22Rv1 (cell line): ENCODE measurements around the gene FHAD1.
"Not testable (repeated sequence)": the region's sequence is repeated elsewhere in the genome, so short reads cannot be mapped to it uniquely, and the experiment has no call there.

Experiments used
- H3K27ac ChIP-seq: fragments of 450-650 bp; 2 replicates; pipeline ENCODE4 v1.5.1; 2017
- CTCF ChIP-seq: fragments of 450-650 bp; IDR thresholded peaks from 2 replicates; pipeline ENCODE4 v1.5.1; 2017; ENCODE audit warnings: mild to moderate bottlenecking
- ZFX ChIP-seq: fragments of 450-650 bp; IDR thresholded peaks from 2 replicates; pipeline ENCODE4 v1.6.1; 2017; ENCODE audit warnings: antibody characterized with exemption, borderline replicate concordance

FHAD1 gene

GRCh38 chr1:15431571-15431948 is 184.5 kb downstream of the FHAD1 start:
- no peak overlapping the region for H3K27ac ChIP-seq
- TF ChIP-seq ZFX (no peak), CTCF (no peak)

DNA sequence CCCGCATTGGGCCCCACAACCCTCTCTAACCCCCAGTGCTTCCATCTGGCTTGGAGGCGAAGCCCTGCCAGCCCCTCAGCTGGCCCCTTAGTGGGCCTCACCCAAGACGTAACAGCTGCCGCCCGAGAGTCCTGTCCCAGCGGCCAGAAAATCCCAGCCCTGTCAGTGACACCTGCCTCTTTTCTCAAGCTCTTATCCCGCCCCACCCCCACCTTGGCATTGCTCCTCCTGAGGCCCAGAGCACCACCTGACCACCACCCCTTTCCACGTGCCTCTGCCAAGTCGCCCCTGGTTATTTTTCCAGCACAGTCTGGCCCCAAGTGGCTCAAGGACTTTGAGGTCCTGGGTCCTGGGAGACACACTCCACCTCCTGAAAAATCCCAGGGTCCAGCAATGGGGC is 185.3 kb downstream of the FHAD1 start:
- H3K27ac ChIP-seq: no peak overlapping the region
- TF ChIP-seq CTCF (no peak), ZFX (no peak)

DNA sequence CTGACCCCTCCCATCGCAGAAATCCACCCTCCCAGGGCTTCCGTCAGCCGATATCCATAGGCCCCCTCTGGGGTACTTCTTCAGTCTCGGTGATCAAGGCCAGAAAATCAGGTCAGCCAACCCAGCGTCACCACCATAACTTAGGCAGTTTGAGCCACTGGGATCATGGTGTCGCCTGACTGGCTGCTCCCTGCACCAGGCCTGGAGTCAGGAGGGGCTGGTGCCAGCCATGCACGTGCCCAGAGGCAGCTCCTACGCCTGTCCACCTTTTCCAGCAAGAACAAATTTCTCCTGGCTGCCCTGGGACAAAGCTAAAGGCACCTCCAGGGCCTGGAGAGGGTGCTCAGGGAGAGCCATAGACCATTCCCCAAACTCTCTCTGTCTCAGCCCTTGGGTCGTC is 186.4 kb downstream of the FHAD1 start:
- TF ChIP-seq ZFX: no peak
- no peak for TF ChIP-seq CTCF
- no peak overlapping the region for H3K27ac ChIP-seq

DNA sequence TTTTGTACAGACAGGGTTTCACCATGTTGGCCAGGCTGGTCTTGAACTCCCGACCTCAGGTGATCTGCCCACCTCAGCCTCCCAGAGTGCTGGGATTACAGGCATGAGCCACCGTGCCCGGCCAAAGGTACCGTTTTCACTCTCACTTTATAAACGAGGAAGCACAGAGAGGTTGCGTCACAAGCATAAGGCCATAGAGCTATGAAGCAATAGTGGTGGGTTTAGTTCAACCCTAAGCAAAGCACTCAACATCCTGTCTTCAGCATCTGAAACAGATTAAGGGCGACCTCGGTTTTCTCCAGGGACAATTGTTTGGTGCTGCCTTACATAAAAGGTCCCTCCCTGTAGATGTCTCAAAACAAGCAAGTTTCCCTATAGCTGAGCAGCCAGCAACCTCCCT is 187.7 kb downstream of the FHAD1 start:
- not testable (repeated sequence) for H3K27ac ChIP-seq

DNA sequence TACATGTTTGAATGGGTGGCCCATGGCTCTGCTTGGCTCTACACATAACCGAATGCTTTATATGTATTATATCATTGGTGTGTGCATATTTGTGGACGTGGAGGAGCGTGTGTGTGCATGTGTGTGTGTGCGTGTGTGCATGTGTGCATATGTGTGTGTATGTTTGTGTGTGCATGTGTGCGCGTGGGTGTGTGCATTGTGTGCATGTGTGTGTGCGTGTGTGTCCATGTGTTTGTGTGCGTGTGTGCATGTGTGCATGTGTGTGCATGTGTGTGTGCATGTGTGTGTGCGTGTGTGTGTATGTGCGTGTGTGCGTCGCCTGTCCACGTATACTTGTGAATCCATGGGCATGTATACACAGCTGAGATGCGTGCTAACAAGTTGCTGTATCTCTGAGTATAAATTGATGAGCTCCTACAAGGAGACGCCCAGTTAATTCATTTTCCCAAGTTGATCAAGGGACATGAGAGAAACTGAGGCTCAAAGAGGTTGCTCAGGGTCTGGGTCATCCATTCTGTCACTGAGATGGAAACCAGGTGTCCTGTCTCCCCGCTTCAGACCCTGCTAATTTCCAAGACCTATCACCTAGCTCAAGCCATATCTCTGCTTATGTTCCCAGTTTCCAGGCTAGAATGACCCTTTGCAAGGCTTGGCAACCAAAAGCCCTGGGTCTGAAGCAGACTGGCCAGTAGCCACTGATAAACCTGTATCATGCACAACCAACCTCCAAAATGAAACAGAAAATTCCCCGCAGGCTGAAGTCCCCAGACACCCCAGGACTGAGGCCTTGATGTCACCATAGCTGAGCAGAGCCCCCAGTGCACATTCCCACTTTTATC is 188.4 kb downstream of the FHAD1 start:
- no peak for TF ChIP-seq CTCF
- no peak overlapping the region for H3K27ac ChIP-seq

DNA sequence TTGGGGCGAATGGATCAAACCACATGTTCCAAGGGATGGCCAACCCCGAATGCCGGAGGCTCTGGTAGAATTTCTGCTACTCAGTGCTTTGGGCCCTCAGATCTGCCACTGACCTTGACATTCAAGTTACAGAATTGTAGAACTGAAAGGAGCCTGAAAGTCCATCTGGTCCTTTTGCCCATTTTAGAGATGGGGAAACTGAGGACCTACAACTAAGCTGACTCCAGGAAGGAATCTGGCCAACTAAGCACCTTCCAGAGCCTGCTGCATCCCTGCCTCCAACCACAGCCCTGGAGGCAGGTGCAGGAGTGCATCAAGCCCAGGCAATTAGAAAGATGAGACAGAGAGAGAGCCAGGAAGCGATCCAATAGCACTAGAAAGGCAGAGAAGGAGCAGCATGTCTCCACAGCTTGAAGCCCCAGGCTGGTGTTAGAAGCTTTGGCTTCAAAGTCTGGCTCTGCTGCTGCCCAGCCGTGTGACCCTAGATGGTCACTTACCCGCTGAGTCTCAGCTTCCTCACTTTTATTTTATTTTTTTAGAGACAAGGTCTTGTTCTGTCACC is 189.9 kb downstream of the FHAD1 start:
- H3K27ac ChIP-seq: no peak overlapping the region
- no peak for TF ChIP-seq ZFX
- TF ChIP-seq CTCF: no peak

DNA sequence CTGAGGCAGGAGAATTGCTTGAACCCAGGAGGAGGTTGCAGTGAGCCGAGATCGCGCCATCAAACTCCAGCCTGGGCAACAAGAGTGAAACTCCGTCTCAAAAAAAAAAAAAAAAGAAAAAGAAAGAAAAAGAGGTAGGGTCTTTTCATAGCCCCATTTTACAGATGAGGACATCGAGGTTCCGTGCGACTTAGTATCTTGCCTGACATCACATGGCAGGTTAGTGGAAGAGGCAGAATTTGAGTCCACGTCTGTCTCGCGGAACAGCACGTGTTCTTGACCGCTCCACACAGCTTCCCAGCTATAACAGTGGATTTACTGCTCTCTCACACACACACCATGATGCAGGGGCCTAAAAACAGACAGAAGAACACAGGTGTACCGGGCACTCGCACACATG is 192.3 kb downstream of the FHAD1 start:
- no peak overlapping the region for H3K27ac ChIP-seq
- no peak for TF ChIP-seq CTCF
- TF ChIP-seq ZFX: no peak
